ENCODE results near the gene ZKSCAN1.

DNA sequence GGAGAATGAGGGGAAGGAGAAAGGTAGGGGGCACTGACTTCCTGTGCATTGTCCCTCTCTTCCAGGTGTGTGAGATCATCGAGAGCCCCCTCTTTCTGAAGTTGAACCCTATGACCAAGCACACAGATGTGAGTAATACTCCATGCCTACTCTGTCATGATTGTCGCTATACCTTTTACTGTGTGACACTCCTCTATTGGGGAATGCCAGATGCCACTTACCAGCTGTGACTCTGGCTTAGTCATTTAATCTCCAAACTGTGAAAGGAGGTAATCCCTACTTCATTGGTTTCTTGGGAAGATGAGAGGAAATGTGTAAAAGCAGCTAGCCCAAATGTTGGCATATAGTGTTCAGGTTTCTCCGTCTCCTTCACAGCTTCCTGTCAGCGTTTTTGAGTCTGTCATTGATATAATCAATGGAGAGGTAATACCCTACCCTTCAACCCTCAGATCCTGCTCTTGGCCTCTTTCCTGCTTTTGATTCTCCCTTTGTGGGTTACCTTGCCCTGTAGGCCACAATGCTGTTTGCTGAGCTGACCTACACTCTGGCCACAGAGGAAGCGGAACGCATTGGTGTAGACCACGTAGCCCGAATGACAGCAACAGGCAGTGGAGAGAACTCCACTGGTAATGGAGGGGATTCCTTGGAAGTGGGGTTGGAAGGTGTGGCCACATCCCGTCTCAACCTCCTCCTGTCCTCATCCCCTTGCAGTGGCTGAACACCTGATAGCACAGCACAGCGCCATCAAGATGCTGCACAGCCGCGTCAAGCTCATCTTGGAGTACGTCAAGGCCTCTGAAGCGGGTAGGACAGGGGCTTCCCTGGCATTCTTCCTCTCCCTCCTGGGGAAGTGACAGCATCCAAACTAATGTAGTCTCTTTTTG is 75.4 kb downstream of the ZKSCAN1 start:
- TF ChIP-seq, protein P1, sequence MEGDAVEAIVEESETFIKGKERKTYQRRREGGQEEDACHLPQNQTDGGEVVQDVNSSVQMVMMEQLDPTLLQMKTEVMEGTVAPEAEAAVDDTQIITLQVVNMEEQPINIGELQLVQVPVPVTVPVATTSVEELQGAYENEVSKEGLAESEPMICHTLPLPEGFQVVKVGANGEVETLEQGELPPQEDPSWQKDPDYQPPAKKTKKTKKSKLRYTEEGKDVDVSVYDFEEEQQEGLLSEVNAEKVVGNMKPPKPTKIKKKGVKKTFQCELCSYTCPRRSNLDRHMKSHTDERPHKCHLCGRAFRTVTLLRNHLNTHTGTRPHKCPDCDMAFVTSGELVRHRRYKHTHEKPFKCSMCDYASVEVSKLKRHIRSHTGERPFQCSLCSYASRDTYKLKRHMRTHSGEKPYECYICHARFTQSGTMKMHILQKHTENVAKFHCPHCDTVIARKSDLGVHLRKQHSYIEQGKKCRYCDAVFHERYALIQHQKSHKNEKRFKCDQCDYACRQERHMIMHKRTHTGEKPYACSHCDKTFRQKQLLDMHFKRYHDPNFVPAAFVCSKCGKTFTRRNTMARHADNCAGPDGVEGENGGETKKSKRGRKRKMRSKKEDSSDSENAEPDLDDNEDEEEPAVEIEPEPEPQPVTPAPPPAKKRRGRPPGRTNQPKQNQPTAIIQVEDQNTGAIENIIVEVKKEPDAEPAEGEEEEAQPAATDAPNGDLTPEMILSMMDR (IDR thresholded peaks at IDR 0.05; ENCODE audit: low read depth, low read length, poor library complexity, severe bottlenecking) = no peak
- TF ChIP-seq EZH2phosphoT487 (IDR thresholded peaks at IDR 0.05; ENCODE audit: borderline replicate concordance, low read length) = no peak
